Measurements from ENCODE around the gene MYZAP. TPM values are rescaled to one million over a fixed set of nuclear protein-coding genes. Genes with fewer than 3 reads are reported as not detected.

MYZAP gene
- total and polyA plus RNA-seq, 2 donors from 2014 or later = 3.3 to 6.1 TPM

DNA sequence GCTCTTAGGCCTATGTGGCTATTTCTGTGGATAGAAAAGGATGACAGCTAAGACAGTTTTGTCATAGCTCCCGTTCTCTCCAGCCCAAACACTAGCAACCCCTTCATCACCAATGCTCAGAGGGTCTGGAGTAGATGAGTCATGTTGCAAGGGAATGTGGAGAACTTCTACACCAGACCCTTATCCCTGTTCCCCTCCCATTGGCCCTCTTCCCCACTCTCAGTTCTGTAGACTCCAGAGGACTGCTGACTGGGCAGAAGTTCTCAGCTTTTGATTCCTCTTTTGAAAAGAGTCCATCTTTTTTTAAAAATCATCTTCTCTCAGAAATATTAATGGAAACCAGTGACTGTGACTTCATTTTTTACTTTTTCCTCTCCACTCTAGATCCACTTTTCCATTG lies 2.4 kb upstream of the MYZAP start:
- Histone ChIP-seq H3K36me3 (ENCODE audit: control insufficient read depth in 2 of 3, insufficient read depth in 3 of 3, low read length in 3 of 3) (no peaks in the 10 kb centered on the region), H3K9ac (ENCODE audit: low read length in 3 of 3) (no peak overlapping the region), H3K9me3 (ENCODE audit: control insufficient read depth in 2 of 3, insufficient read depth in 1 of 3, low read length in 3 of 3) (no peaks in the 10 kb centered on the region), H3K4me3 (ENCODE audit: low read length in 3 of 3) (no peak overlapping the region), H3K27me3 (ENCODE audit: control insufficient read depth, insufficient read depth, low read length) (no peaks in the 10 kb centered on the region), H3K4me1 (ENCODE audit: control insufficient read depth in 2 of 3, insufficient read depth in 2 of 3, low read depth in 1 of 3, low read length in 3 of 3) (peaks cover 0 to 3% (median 0%) of the 10 kb centered on the region in 3 donors), H3K27ac (ENCODE audit: low read depth in 2 of 2, low read length in 2 of 2) (no peak overlapping the region)
- FAIRE-seq (no peak), DNase-seq (no peak)
- TF ChIP-seq, protein P1, sequence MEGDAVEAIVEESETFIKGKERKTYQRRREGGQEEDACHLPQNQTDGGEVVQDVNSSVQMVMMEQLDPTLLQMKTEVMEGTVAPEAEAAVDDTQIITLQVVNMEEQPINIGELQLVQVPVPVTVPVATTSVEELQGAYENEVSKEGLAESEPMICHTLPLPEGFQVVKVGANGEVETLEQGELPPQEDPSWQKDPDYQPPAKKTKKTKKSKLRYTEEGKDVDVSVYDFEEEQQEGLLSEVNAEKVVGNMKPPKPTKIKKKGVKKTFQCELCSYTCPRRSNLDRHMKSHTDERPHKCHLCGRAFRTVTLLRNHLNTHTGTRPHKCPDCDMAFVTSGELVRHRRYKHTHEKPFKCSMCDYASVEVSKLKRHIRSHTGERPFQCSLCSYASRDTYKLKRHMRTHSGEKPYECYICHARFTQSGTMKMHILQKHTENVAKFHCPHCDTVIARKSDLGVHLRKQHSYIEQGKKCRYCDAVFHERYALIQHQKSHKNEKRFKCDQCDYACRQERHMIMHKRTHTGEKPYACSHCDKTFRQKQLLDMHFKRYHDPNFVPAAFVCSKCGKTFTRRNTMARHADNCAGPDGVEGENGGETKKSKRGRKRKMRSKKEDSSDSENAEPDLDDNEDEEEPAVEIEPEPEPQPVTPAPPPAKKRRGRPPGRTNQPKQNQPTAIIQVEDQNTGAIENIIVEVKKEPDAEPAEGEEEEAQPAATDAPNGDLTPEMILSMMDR (IDR thresholded peaks at IDR 0.05; ENCODE audit: borderline replicate concordance, extremely low read depth, insufficient read depth) = no peak
- intact Hi-C loops (cut with DNase I) = no loop called here

DNA sequence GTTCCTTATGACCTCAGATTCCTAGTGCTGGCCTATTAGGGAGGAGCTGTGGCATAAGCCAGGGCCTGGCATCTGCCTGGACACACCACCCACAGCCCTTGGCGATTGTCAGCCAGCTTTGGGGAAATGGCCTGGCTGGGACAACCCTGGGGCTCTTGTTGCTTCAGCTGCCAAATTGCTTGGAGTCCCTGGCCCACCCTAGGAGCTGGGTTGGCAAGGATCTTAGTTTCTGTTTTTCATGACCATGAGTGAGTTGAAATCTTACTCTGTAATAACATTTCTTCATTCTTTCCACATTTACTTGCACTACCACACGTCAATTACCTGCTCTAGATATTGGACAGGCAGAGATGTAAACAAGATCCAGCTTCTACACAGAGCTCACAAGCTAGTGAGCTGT lies 1.9 kb upstream of the MYZAP start:
- H3K4me3 ChIP-seq (ENCODE audit: low read length in 3 of 3) = no peak overlapping the region
- peaks cover 0 to 3% (median 0%) of the 10 kb centered on the region in 3 donors for H3K4me1 ChIP-seq (ENCODE audit: control insufficient read depth in 2 of 3, insufficient read depth in 2 of 3, low read depth in 1 of 3, low read length in 3 of 3)
- H3K36me3 ChIP-seq (ENCODE audit: control insufficient read depth in 2 of 3, insufficient read depth in 3 of 3, low read length in 3 of 3) = no peaks in the 10 kb centered on the region
- H3K27me3 ChIP-seq (ENCODE audit: control insufficient read depth, insufficient read depth, low read length) = no peaks in the 10 kb centered on the region
- TF ChIP-seq, protein P1 (IDR thresholded peaks at IDR 0.05; ENCODE audit: borderline replicate concordance, extremely low read depth, insufficient read depth) = no peak
- no peaks in the 10 kb centered on the region for H3K9me3 ChIP-seq (ENCODE audit: control insufficient read depth in 2 of 3, insufficient read depth in 1 of 3, low read length in 3 of 3)
- H3K9ac ChIP-seq (ENCODE audit: low read length in 3 of 3) = no peak overlapping the region
- no peak for FAIRE-seq
- H3K27ac ChIP-seq (ENCODE audit: low read depth in 2 of 2, low read length in 2 of 2) = no peak overlapping the region
- intact Hi-C loops (cut with DNase I) = no loop called here
- no peak for DNase-seq

DNA sequence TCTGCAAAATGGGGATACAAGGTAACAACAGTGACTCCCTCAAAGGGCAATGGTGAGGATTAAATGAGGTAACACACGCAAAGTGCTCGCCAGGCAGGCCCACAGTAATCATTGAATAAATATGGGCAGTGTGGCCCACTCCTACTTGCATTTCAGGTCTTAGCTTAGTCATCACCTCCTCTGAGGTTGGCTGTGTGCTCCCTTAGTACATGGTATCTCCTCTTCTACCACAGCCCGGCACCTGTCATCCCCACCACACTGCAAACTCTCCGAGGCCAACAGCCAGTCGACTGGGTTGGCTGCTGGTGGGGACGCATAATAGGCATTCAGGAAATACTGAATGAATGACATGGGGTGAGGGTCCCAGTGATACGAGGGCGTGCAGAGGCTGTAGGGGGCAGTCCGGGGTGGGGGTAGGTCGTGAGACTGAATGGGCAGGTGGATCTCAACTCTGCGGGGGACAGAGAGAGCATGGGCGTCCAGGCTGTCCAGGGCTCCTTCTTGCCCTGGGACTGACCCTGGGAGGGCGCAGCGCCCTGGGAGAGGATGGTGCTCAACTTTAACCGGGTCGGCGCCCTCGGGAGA lies 375 bp upstream of the MYZAP start:
- Histone ChIP-seq H3K36me3 (ENCODE audit: control insufficient read depth in 2 of 3, insufficient read depth in 3 of 3, low read length in 3 of 3) (no peaks in the 10 kb centered on the region), H3K4me1 (ENCODE audit: control insufficient read depth in 2 of 3, insufficient read depth in 2 of 3, low read depth in 1 of 3, low read length in 3 of 3) (peaks cover 0 to 3% (median 0%) of the 10 kb centered on the region in 3 donors), H3K4me3 (ENCODE audit: low read length in 3 of 3) (peak overlapping the region; percentile 35 to 64 (median 50)), H3K27ac (ENCODE audit: low read depth in 2 of 2, low read length in 2 of 2) (no peak overlapping the region), H3K27me3 (ENCODE audit: control insufficient read depth, insufficient read depth, low read length) (no peaks in the 10 kb centered on the region), H3K9ac (ENCODE audit: low read length in 3 of 3) (no peak overlapping the region), H3K9me3 (ENCODE audit: control insufficient read depth in 2 of 3, insufficient read depth in 1 of 3, low read length in 3 of 3) (no peaks in the 10 kb centered on the region)
- FAIRE-seq = no peak
- intact Hi-C loops (cut with DNase I) = no loop called here
- DNase-seq = no peak
- TF ChIP-seq, protein P1 (IDR thresholded peaks at IDR 0.05; ENCODE audit: borderline replicate concordance, extremely low read depth, insufficient read depth) = no peak

DNA sequence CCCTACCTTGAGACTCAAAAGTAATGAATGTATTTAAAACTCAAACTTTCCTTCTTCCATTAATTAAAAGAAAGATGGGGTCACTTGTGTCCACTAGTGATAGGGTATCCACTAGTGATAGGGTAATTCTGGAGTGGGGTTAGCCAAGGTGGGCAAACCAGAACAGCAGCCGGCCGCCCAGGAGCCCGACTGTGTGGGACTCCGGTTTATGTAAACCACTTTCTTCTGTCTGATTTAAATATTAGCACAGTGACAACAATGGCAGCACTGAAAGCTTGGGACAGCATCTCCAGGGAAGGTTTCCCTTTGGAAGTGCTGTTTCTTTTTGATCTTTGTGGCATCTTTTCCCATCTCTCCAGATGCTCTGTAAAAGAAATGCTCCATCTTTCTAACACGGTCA lies 722 bp downstream of the MYZAP start:
- H3K27me3 ChIP-seq (ENCODE audit: control insufficient read depth, insufficient read depth, low read length) = no peaks in the 10 kb centered on the region
- peak overlapping the region in 1 of 3 donors; percentile 49 for H3K4me3 ChIP-seq (ENCODE audit: low read length in 3 of 3)
- H3K4me1 ChIP-seq (ENCODE audit: control insufficient read depth in 2 of 3, insufficient read depth in 2 of 3, low read depth in 1 of 3, low read length in 3 of 3) = peaks cover 0 to 3% (median 0%) of the 10 kb centered on the region in 3 donors
- FAIRE-seq (no peak), DNase-seq (no peak)
- TF ChIP-seq, protein P1 (IDR thresholded peaks at IDR 0.05; ENCODE audit: borderline replicate concordance, extremely low read depth, insufficient read depth) = no peak
- no peaks in the 10 kb centered on the region for H3K9me3 ChIP-seq (ENCODE audit: control insufficient read depth in 2 of 3, insufficient read depth in 1 of 3, low read length in 3 of 3)
- intact Hi-C loops (cut with DNase I) = no loop called here
- no peaks in the 10 kb centered on the region for H3K36me3 ChIP-seq (ENCODE audit: control insufficient read depth in 2 of 3, insufficient read depth in 3 of 3, low read length in 3 of 3)
- H3K27ac ChIP-seq (ENCODE audit: low read depth in 2 of 2, low read length in 2 of 2) = no peak overlapping the region
- no peak overlapping the region for H3K9ac ChIP-seq (ENCODE audit: low read length in 3 of 3)
